C4-2B (cell line): ENCODE results near the gene UTP14C.

Experiments
- ZFX ChIP-seq: fragments of 450-650 bp; IDR thresholded peaks from 2 replicates; pipeline ENCODE4 v1.6.1; 2017
- TF ChIP-seq, protein P1 (sequence below): fragments of 450-650 bp; conservative IDR thresholded peaks from 2 replicates; pipeline ENCODE4 v1.5.1; 2017; ENCODE audit warnings: mild to moderate bottlenecking

DNA sequence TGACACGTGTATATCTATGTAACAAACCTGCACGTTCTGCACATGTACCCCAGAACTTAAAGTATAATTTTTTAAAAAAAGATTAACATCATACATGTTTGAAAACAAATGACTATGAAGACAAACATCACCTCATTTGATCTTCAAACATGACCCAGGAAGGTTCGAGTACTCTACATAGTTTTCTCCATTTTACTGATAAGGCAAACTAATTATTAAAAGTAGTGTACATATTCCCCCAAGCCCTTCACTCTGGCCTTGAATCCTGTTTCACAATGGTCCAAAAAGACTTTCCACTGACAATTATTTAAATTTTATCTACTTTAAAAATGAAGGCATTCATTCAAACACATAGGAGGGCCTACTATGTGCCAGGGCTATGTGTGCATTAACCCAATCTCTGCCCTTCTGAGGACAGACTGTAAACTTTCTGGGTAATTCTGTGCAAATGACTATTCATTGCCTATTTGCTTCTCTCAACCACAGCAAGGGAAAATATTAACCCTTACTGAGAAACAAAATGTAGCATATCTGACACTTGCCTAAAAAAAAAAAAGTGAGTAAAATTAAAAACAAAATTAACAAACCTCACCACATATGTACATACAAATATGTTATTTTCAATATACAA is 35.4 kb upstream of the UTP14C start:
- TF ChIP-seq, protein P1, sequence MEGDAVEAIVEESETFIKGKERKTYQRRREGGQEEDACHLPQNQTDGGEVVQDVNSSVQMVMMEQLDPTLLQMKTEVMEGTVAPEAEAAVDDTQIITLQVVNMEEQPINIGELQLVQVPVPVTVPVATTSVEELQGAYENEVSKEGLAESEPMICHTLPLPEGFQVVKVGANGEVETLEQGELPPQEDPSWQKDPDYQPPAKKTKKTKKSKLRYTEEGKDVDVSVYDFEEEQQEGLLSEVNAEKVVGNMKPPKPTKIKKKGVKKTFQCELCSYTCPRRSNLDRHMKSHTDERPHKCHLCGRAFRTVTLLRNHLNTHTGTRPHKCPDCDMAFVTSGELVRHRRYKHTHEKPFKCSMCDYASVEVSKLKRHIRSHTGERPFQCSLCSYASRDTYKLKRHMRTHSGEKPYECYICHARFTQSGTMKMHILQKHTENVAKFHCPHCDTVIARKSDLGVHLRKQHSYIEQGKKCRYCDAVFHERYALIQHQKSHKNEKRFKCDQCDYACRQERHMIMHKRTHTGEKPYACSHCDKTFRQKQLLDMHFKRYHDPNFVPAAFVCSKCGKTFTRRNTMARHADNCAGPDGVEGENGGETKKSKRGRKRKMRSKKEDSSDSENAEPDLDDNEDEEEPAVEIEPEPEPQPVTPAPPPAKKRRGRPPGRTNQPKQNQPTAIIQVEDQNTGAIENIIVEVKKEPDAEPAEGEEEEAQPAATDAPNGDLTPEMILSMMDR, result no peak
- TF ChIP-seq ZFX, result no peak
